HepG2 (cell line): ENCODE data around the gene IL16. TPM values are rescaled to one million over a fixed set of nuclear protein-coding genes. Genes with fewer than 3 reads are reported as not detected.

Experiments used
- ATAC-seq: fragments of 200-7000 bp; cut with Tn5 transposase; 3 replicates; pipeline ENCODE4 v1.9.1; 2020; ENCODE audit warnings: mild to moderate bottlenecking, moderate library complexity
- BruUV-seq: library from RNA; stranded (reverse); fragments of 400-500 nt; replicated peaks from 2 replicates; lab custom pipeline; 2021; lab: Mats Ljungman, UMichigan
- CTCF ChIA-PET: fragments of 300-600 bp; formaldehyde crosslinking; extraction: SDS; loops from one replicate; lab custom pipeline; 2021; ENCODE audit warnings: low total read pairs, inconsistent platforms, low intra/inter-chr PET ratio; lab: Yijun Ruan, JAX
- POLR2A ChIA-PET: fragments of 350-600 bp; sonication (Branson Sonifier 250); formaldehyde crosslinking; loops from one replicate; lab custom pipeline; 2020; ENCODE audit warnings: antibody characterized with exemption, inconsistent platforms; lab: Yijun Ruan, JAX
- DNase-seq: peaks from one replicate; pipeline ENCODE4 v3.0.0-alpha.2; 2015; ENCODE audit warnings: low spot score
- FAIRE-seq: peaks from 3 replicates; lab custom pipeline; 2011; peaks lifted over from hg19 to GRCh38; lab: Jason Lieb, UNC
- H2AFZ ChIP-seq: one replicate; pipeline ENCODE4 v1.6.1; 2011; ENCODE audit warnings: low read length, inconsistent platforms
- H3K27ac ChIP-seq: fragments of 300-600 bp; 3 replicates; pipeline ENCODE4 v1.8.0; 2011; ENCODE audit warnings: mixed run types, mild to moderate bottlenecking, mixed read lengths, low read length, inconsistent platforms; ENCODE audit not compliant: insufficient read depth; ENCODE audit errors: extremely low read length
- H3K27me3 ChIP-seq, 2 experiments: fragments of 200-600 bp in 1 of 2; 2 replicates in 1 of 2; 3 replicates in 1 of 2; pipeline versions ENCODE4 v1.6.0 to v1.8.0; 2011; ENCODE audit warnings: low read length in 2 of 2, mild to moderate bottlenecking in 2 of 2, moderate library complexity in 2 of 2, inconsistent platforms in 1 of 2; ENCODE audit not compliant: insufficient read depth in 2 of 2, control insufficient read depth in 1 of 2
- H3K36me3 ChIP-seq, 2 experiments: fragments of 200-600 bp in 1 of 2; replicated peaks in 1 of 2; 2 replicates in 1 of 2; 3 replicates in 1 of 2; pipeline versions ENCODE4 v1.5.1 to v1.8.0; 2011; ENCODE audit warnings: low read length in 2 of 2, inconsistent platforms in 1 of 2; ENCODE audit not compliant: insufficient read depth in 2 of 2, control insufficient read depth in 1 of 2
- H3K4me1 ChIP-seq: 2 replicates; pipeline ENCODE4 v1.5.1; 2012; ENCODE audit warnings: low read length, inconsistent platforms; ENCODE audit not compliant: insufficient read depth
- H3K4me2 ChIP-seq: 2 replicates; pipeline ENCODE4 v1.6.0; 2011; ENCODE audit warnings: low read depth, low read length, inconsistent platforms
- H3K4me3 ChIP-seq, 3 experiments: fragments of 200-600 bp in 1 of 3; sonication (generic), shearing (Covaris generic) in 1 of 3; replicated peaks in 1 of 3; 2 replicates each; pipeline ENCODE4 v1.5.1; 2011 to 2016; ENCODE audit warnings: low read length in 3 of 3, inconsistent platforms in 2 of 3, low read depth in 2 of 3, mild to moderate bottlenecking in 2 of 3, control low read depth in 1 of 3, mixed read lengths in 1 of 3; ENCODE audit not compliant: insufficient read depth in 1 of 3
- H3K79me2 ChIP-seq: one replicate; pipeline ENCODE4 v1.6.1; 2011; ENCODE audit warnings: low read length, inconsistent platforms; ENCODE audit not compliant: insufficient read depth
- H3K9ac ChIP-seq: 2 replicates; pipeline ENCODE4 v1.6.0; 2011; ENCODE audit warnings: mild to moderate bottlenecking, low read depth, low read length, inconsistent platforms; ENCODE audit not compliant: insufficient read depth
- H3K9me3 ChIP-seq: 2 replicates; pipeline ENCODE4 v1.5.1; 2012; ENCODE audit warnings: mild to moderate bottlenecking, low read length
- H4K20me1 ChIP-seq: 2 replicates; pipeline ENCODE4 v1.6.0; 2011; ENCODE audit warnings: inconsistent platforms, mild to moderate bottlenecking, low read length, moderate library complexity; ENCODE audit not compliant: insufficient read depth
- CTCF ChIP-seq: sonication (generic); formaldehyde crosslinking; IDR thresholded peaks from 2 replicates; pipeline ENCODE4 v1.5.0; 2020; ENCODE audit warnings: mild to moderate bottlenecking, missing genetic modification reagents, moderate library complexity
- ISX ChIP-seq: sonication (generic); formaldehyde crosslinking; conservative IDR thresholded peaks from 2 replicates; pipeline ENCODE4 v1.5.0; 2020; ENCODE audit warnings: missing genetic modification reagents
- TCF7 ChIP-seq: sonication (generic); IDR thresholded peaks from 2 replicates; pipeline ENCODE4 v1.6.1; 2016; ENCODE audit warnings: antibody characterized with exemption, low read depth
- ZNF251 ChIP-seq: sonication (generic); formaldehyde crosslinking; IDR thresholded peaks from 2 replicates; pipeline ENCODE4 v1.9.0; 2021; ENCODE audit warnings: mild to moderate bottlenecking, missing genetic modification reagents
- ZNF598 ChIP-seq: sonication (generic); formaldehyde crosslinking; IDR thresholded peaks from 2 replicates; pipeline ENCODE4 v1.5.1; 2020; ENCODE audit warnings: mild to moderate bottlenecking, missing genetic modification reagents, borderline replicate concordance
- ZSCAN29 ChIP-seq: sonication (generic); formaldehyde crosslinking; conservative IDR thresholded peaks from 2 replicates; pipeline ENCODE4 v1.4.0; 2020; ENCODE audit warnings: mild to moderate bottlenecking, missing genetic modification reagents
- WGBS: methylation state at CpG from one replicate; pipeline ENCODE4 v1.1.6; 2017; ENCODE audit warnings: low lambda C conversion rate; 5-methylcytosine and 5-hydroxymethylcytosine counted together
- in situ Hi-C: cut with HindIII; loops from 2 replicates; pipeline ENCODE4 v1.10.0; 2017; ENCODE audit warnings: low pct_unique_long_range_greater_than_20kb; ENCODE audit not compliant: extremely low pct_ligation_motif_present
- intact Hi-C: fragments of 100-400 bp; cut with micrococcal nuclease; formaldehyde crosslinking; loops from one replicate; pipeline ENCODE4 v1.10.0; 2022; ENCODE audit not compliant: unreplicated experiment
- polyA plus RNA-seq, 8 experiments: library from polyadenylated mRNA; depleted of rRNA in 3 of 8; stranded (reverse) in 7 of 8; unstranded in 1 of 8; fragments of >200 nt; fragmentation: Illumina TruSeq in 4 of 8; extraction: Trizol in 4 of 8; gene quantifications; 2 replicates each; pipeline versions ENCODE4 v1.2.1 to v1.2.3, GENCODE V29; 2011 to 2016; ENCODE audit warnings: low read depth in 4 of 8, missing spikeins in 1 of 8, mixed read lengths in 1 of 8; ENCODE audit not compliant: insufficient read depth in 1 of 8
- total RNA-seq, 5 experiments: library from RNA; depleted of rRNA; stranded (reverse); fragments of >200 nt; fragmentation: Illumina TruSeq; extraction: Trizol; gene quantifications; 2 replicates each; pipeline ENCODE4 v1.2.3, GENCODE V29; 2016; ENCODE audit warnings: low read depth in 1 of 5
- TF ChIP-seq, protein P1 (sequence below): sonication (generic); formaldehyde crosslinking; IDR thresholded peaks from 2 replicates; pipeline ENCODE4 v1.5.0; 2020; ENCODE audit warnings: mild to moderate bottlenecking, missing genetic modification reagents
- TF ChIP-seq, protein P2 (sequence below): sonication (generic); formaldehyde crosslinking; IDR thresholded peaks from 2 replicates; pipeline ENCODE4 v1.8.1; 2023; ENCODE audit warnings: mild to moderate bottlenecking, missing genetic modification reagents

Gene IL16
- total and polyA plus RNA-seq, 2 of the 13 experiments (the other 11 are each of a cell fraction or from before 2014, with no cell fraction given): 0.03 TPM; not detected in 1

DNA sequence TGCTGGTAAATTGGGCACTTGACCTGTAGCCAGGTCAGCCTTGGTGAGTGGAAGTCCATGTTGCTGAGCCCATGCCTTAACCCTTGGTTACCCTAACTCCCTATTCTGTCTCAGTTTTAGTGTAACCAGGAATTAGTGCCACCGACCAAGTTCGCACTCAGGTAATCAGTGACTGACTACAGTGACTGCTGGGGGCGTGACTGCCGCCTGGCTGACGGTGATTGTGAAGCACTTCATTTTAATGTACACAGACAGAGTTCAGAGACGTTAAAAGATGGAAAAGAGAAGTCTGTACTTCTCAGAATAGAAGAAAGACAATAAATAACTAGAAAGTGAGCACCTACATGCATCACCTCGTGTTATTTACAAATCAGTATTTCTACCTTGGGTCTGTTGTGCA, 45.3 kb upstream of the IL16 start (continued):
- TF ChIP-seq, protein P1, sequence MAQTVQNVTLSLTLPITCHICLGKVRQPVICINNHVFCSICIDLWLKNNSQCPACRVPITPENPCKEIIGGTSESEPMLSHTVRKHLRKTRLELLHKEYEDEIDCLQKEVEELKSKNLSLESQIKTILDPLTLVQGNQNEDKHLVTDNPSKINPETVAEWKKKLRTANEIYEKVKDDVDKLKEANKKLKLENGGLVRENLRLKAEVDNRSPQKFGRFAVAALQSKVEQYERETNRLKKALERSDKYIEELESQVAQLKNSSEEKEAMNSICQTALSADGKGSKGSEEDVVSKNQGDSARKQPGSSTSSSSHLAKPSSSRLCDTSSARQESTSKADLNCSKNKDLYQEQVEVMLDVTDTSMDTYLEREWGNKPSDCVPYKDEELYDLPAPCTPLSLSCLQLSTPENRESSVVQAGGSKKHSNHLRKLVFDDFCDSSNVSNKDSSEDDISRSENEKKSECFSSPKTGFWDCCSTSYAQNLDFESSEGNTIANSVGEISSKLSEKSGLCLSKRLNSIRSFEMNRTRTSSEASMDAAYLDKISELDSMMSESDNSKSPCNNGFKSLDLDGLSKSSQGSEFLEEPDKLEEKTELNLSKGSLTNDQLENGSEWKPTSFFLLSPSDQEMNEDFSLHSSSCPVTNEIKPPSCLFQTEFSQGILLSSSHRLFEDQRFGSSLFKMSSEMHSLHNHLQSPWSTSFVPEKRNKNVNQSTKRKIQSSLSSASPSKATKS: no peak
- TF ChIP-seq, protein P2, sequence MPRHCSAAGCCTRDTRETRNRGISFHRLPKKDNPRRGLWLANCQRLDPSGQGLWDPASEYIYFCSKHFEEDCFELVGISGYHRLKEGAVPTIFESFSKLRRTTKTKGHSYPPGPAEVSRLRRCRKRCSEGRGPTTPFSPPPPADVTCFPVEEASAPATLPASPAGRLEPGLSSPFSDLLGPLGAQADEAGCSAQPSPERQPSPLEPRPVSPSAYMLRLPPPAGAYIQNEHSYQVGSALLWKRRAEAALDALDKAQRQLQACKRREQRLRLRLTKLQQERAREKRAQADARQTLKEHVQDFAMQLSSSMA (CRISPR knock-in tag): no peak
- TF ChIP-seq ZNF251 (CRISPR knock-in tag) (no peak), ZNF598 (CRISPR knock-in tag) (no peak), ISX (CRISPR knock-in tag) (no peak), ZSCAN29 (CRISPR knock-in tag) (no peak)

GRCh38 chr15:81152339-81152738, 44.3 kb upstream of the IL16 start:
- TF ChIP-seq CTCF (CRISPR knock-in tag): 0 out of 2 replicates have a peak, but pooled peaks have one; percentile 9
- no peak for TF ChIP-seq TCF7

More at GRCh38 chr15:81152339-81152738, 44.3 kb upstream of the IL16 start:
- POLR2A ChIA-PET: no interaction called here
- no peak overlapping the region for H3K4me2 ChIP-seq
- no peak for DNase-seq
- intact Hi-C loops (no loop called here), in situ Hi-C loops (no loop called here)
- H3K36me3 ChIP-seq: no peaks in the 10 kb centered on the region
- CTCF ChIA-PET: no interaction called here
- H3K27me3 ChIP-seq: peaks cover 0 to 7% of the 10 kb centered on the region in 2 experiments; a peak in 1 of 5 replicates
- H3K4me3 ChIP-seq: no peak overlapping the region
- H4K20me1 ChIP-seq: no peaks in the 10 kb centered on the region
- H3K4me1 ChIP-seq: no peaks in the 10 kb centered on the region
- no peak overlapping the region for H3K27ac ChIP-seq
- no peak overlapping the region for H2AFZ ChIP-seq
- H3K9ac ChIP-seq: no peak overlapping the region
- no peaks in the 10 kb centered on the region for H3K9me3 ChIP-seq
- ATAC-seq: peak; percentile 51; the same call in 1 of the 3 replicates
- H3K79me2 ChIP-seq: no peaks in the 10 kb centered on the region
- no peak for FAIRE-seq
- no TSS peak for BruUV-seq
- 17% methylated on average over 4 of the region's 4 CpGs for WGBS
